ENCODE measurements around the gene XYLT1. TPM values are rescaled to one million over a fixed set of nuclear protein-coding genes. Genes with fewer than 3 reads are reported as not detected.

Gene XYLT1
- total RNA-seq, 1 donor from 2014 or later = 16.4 TPM

GRCh38 chr16:17358355-17358754 is 112.4 kb downstream of the XYLT1 start:
- intact Hi-C loops (cut with micrococcal nuclease) = loop anchor here (2.0 kb wide), 1 partner anchor 16 kb away; no protein-coding TSS in a partner anchor
- Mint-ChIP-seq H3K4me3 (peak overlapping the region; percentile 27), H3K4me1 (ENCODE audit: low read depth) (peaks cover 68% of the 10 kb centered on the region), H3K9me3 (no peaks in the 10 kb centered on the region), H3K27me3 (ENCODE audit: insufficient read depth) (no peaks in the 10 kb centered on the region), H3K27ac (peak overlapping the region; percentile 46), H3K36me3 (ENCODE audit: low read depth) (peaks cover 33% of the 10 kb centered on the region)
- DNase-seq (ENCODE audit: low spot score) = no peak

- Mint-ChIP-seq H3K9me3 (no peaks in the 10 kb centered on the region), H3K36me3 (ENCODE audit: low read depth) (peaks cover 32% of the 10 kb centered on the region), H3K27ac (peak overlapping the region; percentile 8), H3K4me1 (ENCODE audit: low read depth) (peaks cover 65% of the 10 kb centered on the region), H3K4me3 (peak overlapping the region; percentile 12), H3K27me3 (ENCODE audit: insufficient read depth) (no peaks in the 10 kb centered on the region)
- no peak for DNase-seq (ENCODE audit: low spot score)
- intact Hi-C loops (cut with micrococcal nuclease) = loop anchor here (2.0 kb wide), 1 partner anchor 17 kb away; no protein-coding TSS in a partner anchor
These were observed 113.3 kb downstream of the XYLT1 start for GRCh38 chr16:17357307-17358062.

- intact Hi-C loops (cut with micrococcal nuclease) = no loop called here
- no peak overlapping the region for H3K27ac Mint-ChIP-seq
- H3K9me3 Mint-ChIP-seq = no peaks in the 10 kb centered on the region
- DNase-seq (ENCODE audit: low spot score) = no peak
- H3K27me3 Mint-ChIP-seq (ENCODE audit: insufficient read depth) = no peaks in the 10 kb centered on the region
- no peak overlapping the region for H3K4me3 Mint-ChIP-seq
- H3K36me3 Mint-ChIP-seq (ENCODE audit: low read depth) = peaks cover 33% of the 10 kb centered on the region
- peaks cover 66% of the 10 kb centered on the region for H3K4me1 Mint-ChIP-seq (ENCODE audit: low read depth)
These were observed 114.4 kb downstream of the XYLT1 start for GRCh38 chr16:17356243-17356933.

GRCh38 chr16:17354685-17355084 is 116.1 kb downstream of the XYLT1 start:
- no peak for DNase-seq (ENCODE audit: low spot score)
- Mint-ChIP-seq H3K9me3 (no peaks in the 10 kb centered on the region), H3K27ac (no peak overlapping the region), H3K4me1 (ENCODE audit: low read depth) (peaks cover 60% of the 10 kb centered on the region), H3K4me3 (no peak overlapping the region), H3K27me3 (ENCODE audit: insufficient read depth) (no peaks in the 10 kb centered on the region), H3K36me3 (ENCODE audit: low read depth) (peaks cover 34% of the 10 kb centered on the region)
- intact Hi-C loops (cut with micrococcal nuclease) = no loop called here

- intact Hi-C loops (cut with micrococcal nuclease) = no loop called here
- H3K36me3 Mint-ChIP-seq (ENCODE audit: low read depth) = peaks cover 34% of the 10 kb centered on the region
- H3K27ac Mint-ChIP-seq = no peak overlapping the region
- no peak overlapping the region for H3K4me3 Mint-ChIP-seq
- no peaks in the 10 kb centered on the region for H3K27me3 Mint-ChIP-seq (ENCODE audit: insufficient read depth)
- DNase-seq (ENCODE audit: low spot score) = no peak
- peaks cover 60% of the 10 kb centered on the region for H3K4me1 Mint-ChIP-seq (ENCODE audit: low read depth)
- H3K9me3 Mint-ChIP-seq = no peaks in the 10 kb centered on the region
These were observed 116.6 kb downstream of the XYLT1 start for GRCh38 chr16:17354141-17354601.

GRCh38 chr16:17353561-17353960 is 117.2 kb downstream of the XYLT1 start:
- H3K4me3 Mint-ChIP-seq = no peak overlapping the region
- no peaks in the 10 kb centered on the region for H3K27me3 Mint-ChIP-seq (ENCODE audit: insufficient read depth)
- H3K27ac Mint-ChIP-seq = no peak overlapping the region
- H3K4me1 Mint-ChIP-seq (ENCODE audit: low read depth) = peaks cover 60% of the 10 kb centered on the region
- no peaks in the 10 kb centered on the region for H3K9me3 Mint-ChIP-seq
- peaks cover 40% of the 10 kb centered on the region for H3K36me3 Mint-ChIP-seq (ENCODE audit: low read depth)
- no peak for DNase-seq (ENCODE audit: low spot score)
- intact Hi-C loops (cut with micrococcal nuclease) = no loop called here

- no peak overlapping the region for H3K4me3 Mint-ChIP-seq
- H3K27ac Mint-ChIP-seq = no peak overlapping the region
- no peak for DNase-seq (ENCODE audit: low spot score)
- intact Hi-C loops (cut with micrococcal nuclease) = no loop called here
- H3K27me3 Mint-ChIP-seq (ENCODE audit: insufficient read depth) = no peaks in the 10 kb centered on the region
- H3K4me1 Mint-ChIP-seq (ENCODE audit: low read depth) = peaks cover 68% of the 10 kb centered on the region
- no peaks in the 10 kb centered on the region for H3K9me3 Mint-ChIP-seq
- peaks cover 32% of the 10 kb centered on the region for H3K36me3 Mint-ChIP-seq (ENCODE audit: low read depth)
These were observed 119.2 kb downstream of the XYLT1 start for GRCh38 chr16:17351441-17352035.

GRCh38 chr16:17350207-17350606 is 120.6 kb downstream of the XYLT1 start:
- no peaks in the 10 kb centered on the region for H3K27me3 Mint-ChIP-seq (ENCODE audit: insufficient read depth)
- H3K4me3 Mint-ChIP-seq = no peak overlapping the region
- peaks cover 72% of the 10 kb centered on the region for H3K4me1 Mint-ChIP-seq (ENCODE audit: low read depth)
- H3K36me3 Mint-ChIP-seq (ENCODE audit: low read depth) = peaks cover 26% of the 10 kb centered on the region
- no peaks in the 10 kb centered on the region for H3K9me3 Mint-ChIP-seq
- intact Hi-C loops (cut with micrococcal nuclease) = no loop called here
- DNase-seq (ENCODE audit: low spot score) = no peak
- H3K27ac Mint-ChIP-seq = no peak overlapping the region

- Mint-ChIP-seq H3K9me3 (no peaks in the 10 kb centered on the region), H3K27ac (peak overlapping the region; percentile 99), H3K4me1 (ENCODE audit: low read depth) (peaks cover 82% of the 10 kb centered on the region), H3K36me3 (ENCODE audit: low read depth) (peaks cover 16% of the 10 kb centered on the region), H3K4me3 (no peak overlapping the region), H3K27me3 (ENCODE audit: insufficient read depth) (no peaks in the 10 kb centered on the region)
- intact Hi-C loops (cut with micrococcal nuclease) = loop anchor here (5.0 kb wide), 2 partner anchors 42 to 1423 kb away; no protein-coding TSS in a partner anchor
- no peak for DNase-seq (ENCODE audit: low spot score)
These were observed 121.9 kb downstream of the XYLT1 start for GRCh38 chr16:17348826-17349225.

- Mint-ChIP-seq H3K27me3 (ENCODE audit: insufficient read depth) (no peaks in the 10 kb centered on the region), H3K4me3 (no peak overlapping the region), H3K9me3 (no peaks in the 10 kb centered on the region), H3K4me1 (ENCODE audit: low read depth) (peaks cover 84% of the 10 kb centered on the region), H3K36me3 (ENCODE audit: low read depth) (peaks cover 15% of the 10 kb centered on the region), H3K27ac (peak overlapping the region; percentile 99)
- no peak for DNase-seq (ENCODE audit: low spot score)
- intact Hi-C loops (cut with micrococcal nuclease) = loop anchor here (5.0 kb wide), 2 partner anchors 41 to 1424 kb away; no protein-coding TSS in a partner anchor
These were observed 122.5 kb downstream of the XYLT1 start for GRCh38 chr16:17348042-17348783.

GRCh38 chr16:17347624-17348023 is 123.1 kb downstream of the XYLT1 start:
- H3K4me1 Mint-ChIP-seq (ENCODE audit: low read depth) = peaks cover 85% of the 10 kb centered on the region
- peaks cover 13% of the 10 kb centered on the region for H3K36me3 Mint-ChIP-seq (ENCODE audit: low read depth)
- no peaks in the 10 kb centered on the region for H3K27me3 Mint-ChIP-seq (ENCODE audit: insufficient read depth)
- peak overlapping the region; percentile 71 for H3K4me3 Mint-ChIP-seq
- H3K9me3 Mint-ChIP-seq = no peaks in the 10 kb centered on the region
- intact Hi-C loops (cut with micrococcal nuclease) = loop anchor here (1.0 to 5.0 kb wide), 3 partner anchors 12 to 1425 kb away; no protein-coding TSS in a partner anchor
- peak overlapping the region; percentile 99 for H3K27ac Mint-ChIP-seq
- DNase-seq (ENCODE audit: low spot score) = no peak
